Osteoblast (primary cell): Measurements from ENCODE around the gene HIGD2A. TPM values are rescaled to one million over a fixed set of nuclear protein-coding genes. Genes with fewer than 3 reads are reported as not detected.

Experiments used
- DNase-seq: peaks from one replicate; pipeline ENCODE4 v3.0.0; 2011; ENCODE audit warnings: low spot score, mixed read lengths; ENCODE audit not compliant: insufficient read length; ENCODE audit errors: missing footprints
- H2AFZ ChIP-seq: 2 replicates; pipeline ENCODE4 v1.6.0; 2011; ENCODE audit warnings: mild to moderate bottlenecking, low read length
- H3K27ac ChIP-seq: 2 replicates; pipeline ENCODE4 v1.5.1; 2011; ENCODE audit warnings: mild to moderate bottlenecking, low read depth, low read length, moderate library complexity
- H3K27me3 ChIP-seq: 2 replicates; pipeline ENCODE4 v1.6.0; 2012; ENCODE audit warnings: mild to moderate bottlenecking, control low read depth, inconsistent platforms, low read length, moderate library complexity; ENCODE audit not compliant: insufficient read depth
- H3K36me3 ChIP-seq: 2 replicates; pipeline ENCODE4 v1.5.1; 2011; ENCODE audit warnings: mild to moderate bottlenecking, low read length, control low read depth, moderate library complexity; ENCODE audit not compliant: insufficient read depth
- H3K4me1 ChIP-seq: 2 replicates; pipeline ENCODE4 v1.5.1; 2011; ENCODE audit warnings: mild to moderate bottlenecking, low read length, control low read depth, moderate library complexity; ENCODE audit not compliant: insufficient read depth
- H3K4me2 ChIP-seq: 2 replicates; pipeline ENCODE4 v1.6.0; 2011; ENCODE audit warnings: mild to moderate bottlenecking, low read length; ENCODE audit not compliant: insufficient read depth
- H3K4me3 ChIP-seq: fragments of 200-600 bp; sonication (generic); 3 replicates; pipeline ENCODE4 v1.5.1; 2012; ENCODE audit warnings: mild to moderate bottlenecking, low read length, inconsistent platforms; ENCODE audit not compliant: insufficient read depth
- H3K79me2 ChIP-seq: 2 replicates; pipeline ENCODE4 v1.6.0; 2012; ENCODE audit warnings: mild to moderate bottlenecking, low read length, control low read depth, inconsistent platforms; ENCODE audit not compliant: insufficient read depth
- H3K9me3 ChIP-seq: 2 replicates; pipeline ENCODE4 v1.5.1; 2011; ENCODE audit warnings: low read depth, low read length, control low read depth
- H4K20me1 ChIP-seq: 2 replicates; pipeline ENCODE4 v1.6.0; 2012; ENCODE audit warnings: mild to moderate bottlenecking, low read length, control low read depth; ENCODE audit not compliant: insufficient read depth
- CTCF ChIP-seq: IDR thresholded peaks from 2 replicates; pipeline ENCODE4 v1.5.1; 2011; ENCODE audit warnings: mild to moderate bottlenecking, low read depth, low read length, moderate library complexity; ENCODE audit errors: extremely low read depth
- small RNA-seq: library from RNA; depleted of rRNA; stranded (forward); fragments of <200 nt; gene quantifications from one replicate; pipeline ENCODE3, GENCODE V24; 2012
- total RNA-seq: library from RNA; depleted of rRNA; stranded (reverse); fragments of >200 nt; gene quantifications from 2 replicates; pipeline ENCODE4 v1.2.3, GENCODE V29; 2012

Gene HIGD2A
- total RNA-seq, 1 donor, result 34.7 TPM

GRCh38 chr5:176438959-176439757 lies 50.6 kb downstream of the HIGD2A start:
- H3K4me3 ChIP-seq, result no peak overlapping the region
- no peaks in the 10 kb centered on the region for H3K9me3 ChIP-seq
- no peaks in the 10 kb centered on the region for H3K27me3 ChIP-seq
- peaks cover 17% of the 10 kb centered on the region for H3K4me1 ChIP-seq
- TF ChIP-seq CTCF, result no peak
- no peak overlapping the region for H3K27ac ChIP-seq
- no peaks in the 10 kb centered on the region for H3K79me2 ChIP-seq
- DNase-seq, result peak; percentile 62
- no peaks in the 10 kb centered on the region for H4K20me1 ChIP-seq
- no peaks in the 10 kb centered on the region for H3K36me3 ChIP-seq
- no peak overlapping the region for H2AFZ ChIP-seq
- no peak overlapping the region for H3K4me2 ChIP-seq

Small RNA genes lying within 50 kb of the gene (small RNA-seq; reads per million reads assigned to genes)
- gene AC010297.1 (not detected), gene MIR1271 (8.9 reads per million, percentile 91 among the genes with 10 or more reads in this experiment)

Other genes starting within 250 kb of the HIGD2A start
- 5.1 and 8.8 TPM in 2 replicates for gene SIMC1, start 150.3 kb upstream of the HIGD2A start, total RNA-seq
- 61.9 and 69.5 TPM in 2 replicates for gene KIAA1191, start 27.0 kb upstream of the HIGD2A start, total RNA-seq
- 8.3 and 14.1 TPM in 2 replicates for gene ARL10, start 23.3 kb upstream of the HIGD2A start, total RNA-seq
- gene NOP16, start 153 bp upstream of the HIGD2A start, total RNA-seq, result 7.1 and 8.0 TPM in 2 replicates
- 61.3 and 63.0 TPM in 2 replicates for gene CLTB, start 27.8 kb downstream of the HIGD2A start, total RNA-seq
- gene FAF2, start 59.6 kb downstream of the HIGD2A start, total RNA-seq, result 40.2 and 42.4 TPM in 2 replicates
- gene RNF44, start 148.7 kb downstream of the HIGD2A start, total RNA-seq, result 5.4 and 6.2 TPM in 2 replicates
- under 0.01 TPM in 1 of 2 replicates, not detected in the other for gene CDHR2, start 160.6 kb downstream of the HIGD2A start, total RNA-seq
- gene GPRIN1, start 221.4 kb downstream of the HIGD2A start, total RNA-seq, result 1.8 TPM in 2 replicates
- gene SNCB, start 241.8 kb downstream of the HIGD2A start, total RNA-seq, result not detected in 2 replicates
- gene EIF4E1B, start 241.9 kb downstream of the HIGD2A start, total RNA-seq, result not detected in 2 replicates